Endothelial cell of umbilical vein (primary cell): ENCODE results near the gene FAM53A. TPM values are rescaled to one million over a fixed set of nuclear protein-coding genes. Genes with fewer than 3 reads are reported as not detected.

ENCODE experiments used
- BruUV-seq: library from RNA; stranded (reverse); fragments of 400-500 nt; replicated peaks from 2 replicates; lab custom pipeline; 2021; lab: Mats Ljungman, UMichigan
- CTCF ChIA-PET: fragments of 300-600, 350-600 bp; sonication (Branson Sonifier 250); formaldehyde crosslinking; loops from one replicate; lab custom pipeline; 2021; ENCODE audit warnings: antibody characterized with exemption, inconsistent platforms; lab: Charles Lee
- POLR2A ChIA-PET: fragments of 300-600, 350-600 bp; sonication (Branson Sonifier 250); formaldehyde crosslinking; loops from one replicate; lab custom pipeline; 2021; ENCODE audit warnings: antibody characterized with exemption, inconsistent platforms; lab: Charles Lee
- DNase-seq: peaks from one replicate; pipeline ENCODE4 v3.0.0-alpha.2; 2011; ENCODE audit warnings: low read depth, low spot score
- FAIRE-seq: peaks from 2 replicates; lab custom pipeline; 2011; peaks lifted over from hg19 to GRCh38; lab: Jason Lieb, UNC
- H2AFZ ChIP-seq: 2 replicates; pipeline ENCODE4 v1.6.0; 2012; ENCODE audit warnings: low read depth, low read length, control low read depth, inconsistent platforms
- H3K27ac ChIP-seq: 2 replicates; pipeline ENCODE4 v1.5.1; 2011; ENCODE audit warnings: low read depth, mild to moderate bottlenecking, control low read depth, low read length, moderate library complexity; ENCODE audit not compliant: insufficient read depth
- H3K27me3 ChIP-seq, 2 experiments: 2 replicates each; pipeline versions ENCODE4 v1.6.0 to v1.6.1; 2011; ENCODE audit warnings: low read length in 2 of 2, mixed read lengths in 1 of 2; ENCODE audit not compliant: control insufficient read depth in 2 of 2, insufficient read depth in 2 of 2
- H3K36me3 ChIP-seq, 2 experiments: 2 replicates in 1 of 2; 3 replicates in 1 of 2; pipeline ENCODE4 v1.5.1; 2011; ENCODE audit warnings: low read length in 2 of 2, mild to moderate bottlenecking in 1 of 2, moderate library complexity in 1 of 2; ENCODE audit not compliant: control insufficient read depth in 2 of 2, insufficient read depth in 2 of 2; ENCODE audit errors: extremely low read depth in 1 of 2
- H3K4me1 ChIP-seq: 3 replicates; pipeline ENCODE4 v1.5.1; 2011; ENCODE audit warnings: mild to moderate bottlenecking, low read length; ENCODE audit not compliant: control insufficient read depth, insufficient read depth; ENCODE audit errors: extremely low read depth
- H3K4me2 ChIP-seq: 2 replicates; pipeline ENCODE4 v1.6.1; 2011; ENCODE audit warnings: low read length, control low read depth, mixed read lengths; ENCODE audit not compliant: insufficient read depth
- H3K4me3 ChIP-seq, 3 experiments: fragments of 200-600 bp in 1 of 3; sonication (generic), shearing (Covaris generic) in 1 of 3; replicated peaks in 1 of 3; 2 replicates each; pipeline ENCODE4 v1.5.1; 2011 to 2016; ENCODE audit warnings: control low read depth in 3 of 3, low read length in 3 of 3, mild to moderate bottlenecking in 2 of 3, inconsistent platforms in 1 of 3, low read depth in 1 of 3, moderate library complexity in 1 of 3; ENCODE audit not compliant: insufficient read depth in 1 of 3
- H3K79me2 ChIP-seq: 2 replicates; pipeline ENCODE4 v1.6.0; 2012; ENCODE audit warnings: low read length, inconsistent platforms; ENCODE audit not compliant: control insufficient read depth, insufficient read depth
- H3K9ac ChIP-seq: replicated peaks from 2 replicates; pipeline ENCODE3; 2011; ENCODE audit warnings: low read length, control low read depth; ENCODE audit not compliant: insufficient read depth; ENCODE audit errors: extremely low read depth
- H3K9me1 ChIP-seq: replicated peaks from 3 replicates; pipeline ENCODE4 v1.6.0; 2011; ENCODE audit warnings: mild to moderate bottlenecking, low read length; ENCODE audit not compliant: control insufficient read depth, insufficient read depth; ENCODE audit errors: extremely low read depth
- H3K9me3 ChIP-seq: replicated peaks from 2 replicates; pipeline ENCODE4 v1.5.1; 2012; ENCODE audit warnings: low read length, inconsistent platforms; ENCODE audit not compliant: control insufficient read depth, insufficient read depth
- H4K20me1 ChIP-seq: replicated peaks from 2 replicates; pipeline ENCODE3; 2011; ENCODE audit warnings: mild to moderate bottlenecking, low read length; ENCODE audit not compliant: control insufficient read depth, insufficient read depth; ENCODE audit errors: extremely low read depth
- CTCF ChIP-seq, 2 donors: IDR thresholded peaks; 1 replicate in 1 of 2; 2 replicates in 1 of 2; pipeline ENCODE4 v1.5.1; 2011; ENCODE audit warnings: low read length in 2 of 2, mild to moderate bottlenecking in 2 of 2, moderate library complexity in 2 of 2, control low read depth in 1 of 2, inconsistent platforms in 1 of 2, low read depth in 1 of 2; ENCODE audit not compliant: insufficient read depth in 1 of 2; ENCODE audit errors: extremely low read depth in 1 of 2
- EZH2 ChIP-seq: IDR thresholded peaks from 2 replicates; pipeline ENCODE4 v1.6.1; 2012; ENCODE audit warnings: borderline replicate concordance, low read depth, mild to moderate bottlenecking, moderate library complexity, low read length, inconsistent platforms; ENCODE audit not compliant: severe bottlenecking
- FOS ChIP-seq: IDR thresholded peaks from 2 replicates; pipeline ENCODE4 v1.6.1; 2011; ENCODE audit warnings: mild to moderate bottlenecking, low read length, moderate library complexity, borderline replicate concordance; ENCODE audit not compliant: insufficient read depth
- GATA2 ChIP-seq: IDR thresholded peaks from 2 replicates; pipeline ENCODE4 v1.7.0; 2011; ENCODE audit warnings: low read depth, mild to moderate bottlenecking, moderate library complexity, mixed read lengths, low read length; ENCODE audit not compliant: insufficient read length, insufficient read depth
- JUN ChIP-seq: IDR thresholded peaks from 2 replicates; pipeline ENCODE4 v1.6.1; 2011; ENCODE audit warnings: borderline replicate concordance, low read depth; ENCODE audit not compliant: insufficient read length, insufficient read depth
- MAX ChIP-seq: IDR thresholded peaks from 2 replicates; pipeline ENCODE4 v1.6.1; 2011; ENCODE audit not compliant: insufficient read depth, insufficient read length
- MYC ChIP-seq: IDR thresholded peaks from one replicate; pipeline ENCODE4 v1.6.1; 2011; ENCODE audit warnings: mild to moderate bottlenecking, low read depth, low read length
- POLR2A ChIP-seq: IDR thresholded peaks from 2 replicates; pipeline ENCODE4 v1.6.1; 2012; ENCODE audit warnings: low read depth, mild to moderate bottlenecking, control low read depth, low read length
- POLR2AphosphoS5 ChIP-seq: IDR thresholded peaks from 2 replicates; pipeline ENCODE4 v1.6.1; 2012; ENCODE audit warnings: low read depth, mild to moderate bottlenecking, control low read depth, low read length, moderate library complexity; ENCODE audit not compliant: insufficient read depth
- dilution Hi-C: fragments of 300-500 bp; cut with MboI; formaldehyde crosslinking; loops from one replicate; pipeline ENCODE4 v1.15.0; 2019; ENCODE audit warnings: low sequenced_read_pairs; ENCODE audit not compliant: extremely low pct_ligation_motif_present
- intact Hi-C: fragments of 100-400 bp; cut with micrococcal nuclease; formaldehyde crosslinking; loops from one replicate; pipeline ENCODE4 v1.10.0; 2022
- polyA plus RNA-seq, 4 experiments: library from polyadenylated mRNA; depleted of rRNA in 3 of 4; stranded (reverse) in 3 of 4; unstranded in 1 of 4; fragments of >200 nt; gene quantifications; 2 replicates each; pipeline versions ENCODE4 v1.2.1 to v1.2.3, GENCODE V29; 2011 to 2012; ENCODE audit warnings: missing spikeins in 1 of 4
- total RNA-seq: library from RNA; stranded (reverse); gene quantifications from 2 replicates; pipeline ENCODE4 v1.2.3, GENCODE V29; 2021

The FAM53A gene
- total and polyA plus RNA-seq, 2 donors (not counting 3 experiments of a cell fraction or from before 2014, with no cell fraction given): 1.3 to 1.7 TPM

- Histone ChIP-seq H3K9me3 (no peaks in the 10 kb centered on the region), H3K9ac (no peak overlapping the region), H3K27me3 (no peaks in the 10 kb centered on the region), H3K4me1 (no peaks in the 10 kb centered on the region), H3K9me1 (no peaks in the 10 kb centered on the region), H2AFZ (no peak overlapping the region), H3K36me3 (no peaks in the 10 kb centered on the region), H3K79me2 (no peaks in the 10 kb centered on the region), H3K4me3 (no peak overlapping the region), H3K27ac (no peak overlapping the region), H3K4me2 (no peak overlapping the region), H4K20me1 (no peaks in the 10 kb centered on the region)
- DNase-seq (no peak), FAIRE-seq (no peak)
- dilution Hi-C loops (no loop called here), intact Hi-C loops (no loop called here)
- no TSS peak for BruUV-seq
- ChIA-PET POLR2A (no interaction called here), CTCF (no interaction called here)
- TF ChIP-seq MAX (no peak), CTCF (IDR thresholded peaks at IDR 0.05; ENCODE audit: extremely low read depth in 1 of 2, insufficient read depth in 1 of 2, low read depth in 1 of 2, low read length in 2 of 2) (no peak), FOS (no peak), EZH2 (no peak), MYC (no peak), JUN (no peak), POLR2A (no peak), GATA2 (no peak), POLR2AphosphoS5 (no peak)
Measured at GRCh38 chr4:1623821-1624518, 60.1 kb downstream of the FAM53A start.
